Natural killer cell (primary cell): ENCODE data around the gene ERO1A. TPM values are rescaled to one million over a fixed set of nuclear protein-coding genes. Genes with fewer than 3 reads are reported as not detected.
"Not testable (repeated sequence)": the region's sequence is repeated elsewhere in the genome, so short reads cannot be mapped to it uniquely, and the experiment has no call there.

Experiments used
- ATAC-seq, 3 donors: fragments of 150-1000 bp in 2 of 3; fragments of 200-7000 bp in 1 of 3; cut with Tn5 transposase; 1 replicate in 1 of 3; 2 replicates in 2 of 3; pipeline ENCODE4 v1.10.0; 2021; ENCODE audit warnings: mild to moderate bottlenecking in 2 of 3, moderate library complexity in 2 of 3
- DNase-seq, 2 donors: peaks; one replicate each; pipeline versions ENCODE4 v3.0.0 to v3.0.0-alpha.2; 2013 to 2021; ENCODE audit warnings: mixed read lengths in 1 of 2
- H3K27ac ChIP-seq: one replicate; pipeline ENCODE4 v1.5.1; 2013; ENCODE audit warnings: mild to moderate bottlenecking, low read length
- H3K27me3 ChIP-seq: one replicate; pipeline ENCODE4 v1.6.1; 2013; ENCODE audit warnings: low read length; ENCODE audit not compliant: control insufficient read depth, insufficient read depth
- H3K36me3 ChIP-seq: one replicate; pipeline ENCODE4 v1.6.1; 2013; ENCODE audit warnings: low read length; ENCODE audit not compliant: control insufficient read depth, insufficient read depth
- H3K4me1 ChIP-seq: one replicate; pipeline ENCODE4 v1.6.1; 2013; ENCODE audit warnings: low read length; ENCODE audit not compliant: control insufficient read depth, insufficient read depth
- H3K4me3 ChIP-seq: one replicate; pipeline ENCODE4 v1.5.1; 2013; ENCODE audit warnings: low read length
- H3K9me3 ChIP-seq: one replicate; pipeline ENCODE4 v1.6.1; 2013; ENCODE audit warnings: low read length; ENCODE audit not compliant: control insufficient read depth, insufficient read depth
- H3K27ac Mint-ChIP-seq, 2 donors: one replicate each; pipeline ENCODE4 v1.8.0; 2022; ENCODE audit warnings: mild to moderate bottlenecking in 2 of 2, mixed read lengths in 2 of 2, moderate library complexity in 1 of 2
- H3K27me3 Mint-ChIP-seq, 2 donors: one replicate each; pipeline ENCODE4 v1.8.0; 2022; ENCODE audit warnings: low read depth in 2 of 2, mixed read lengths in 2 of 2
- H3K36me3 Mint-ChIP-seq: one replicate; pipeline ENCODE4 v1.8.0; 2022; ENCODE audit warnings: mixed read lengths
- H3K4me1 Mint-ChIP-seq, 2 donors: one replicate each; pipeline ENCODE4 v1.8.0; 2022; ENCODE audit warnings: mixed read lengths in 2 of 2
- H3K4me3 Mint-ChIP-seq: one replicate; pipeline ENCODE4 v1.8.0; 2022; ENCODE audit warnings: mild to moderate bottlenecking, moderate library complexity, mixed read lengths
- H3K9me3 Mint-ChIP-seq, 2 donors: one replicate each; pipeline ENCODE4 v1.8.0; 2022; ENCODE audit warnings: mixed read lengths in 2 of 2
- CTCF ChIP-seq: fragments of 200-600 bp; IDR thresholded peaks from one replicate; pipeline ENCODE4 v1.8.0; 2022; ENCODE audit warnings: antibody characterized with exemption
- WGBS: methylation state at CpG from one replicate; pipeline ENCODE4 v1.1.7; 2013; ENCODE audit warnings: missing lambda C conversion rate; ENCODE audit not compliant: insufficient coverage; 5-methylcytosine and 5-hydroxymethylcytosine counted together
- intact Hi-C: fragments of 100-400 bp; cut with micrococcal nuclease; formaldehyde crosslinking; loops from one replicate; pipeline ENCODE4 v1.14.2; 2022
- total RNA-seq, 4 donors: library from RNA; stranded (reverse); fragments of 120-200 nt in 1 of 4; gene quantifications; one replicate each; pipeline versions ENCODE4 v1.2.3 to v1.2.4, GENCODE V29; 2013 to 2022

ERO1A gene
- total RNA-seq, 3 donors from 2014 or later (not counting 1 experiment from before 2014, with no cell fraction given), result 35.4 to 47.7 (median 42.5) TPM

- intact Hi-C loops, result loop anchor here (1.0 to 10.0 kb wide), 3 partner anchors 12 to 65 kb away; partner anchors contain the start of genes GNPNAT1 and PSMC6
- H3K4me3 Mint-ChIP-seq, result peak within 1 kb of the TSS; percentile 93
- ATAC-seq (peak; percentile 96 to 100 (median 96)), DNase-seq (peak; percentile 96 to 99)
- H3K4me3 ChIP-seq, result peak within 1 kb of the TSS; percentile 98
- H3K9me3 Mint-ChIP-seq, result no peaks in the 10 kb centered on the region
- H3K27me3 ChIP-seq, result no peaks in the 10 kb centered on the region
- peak within 1 kb of the TSS; percentile 67 for H3K27ac ChIP-seq
- peaks cover 22% of the 10 kb centered on the region for H3K36me3 ChIP-seq
- H3K27ac Mint-ChIP-seq, result peak within 1 kb of the TSS; percentile 83 to 93
- peaks cover 12% of the 10 kb centered on the region for H3K4me1 ChIP-seq
- H3K4me1 Mint-ChIP-seq, result peaks cover 27 to 28% of the 10 kb centered on the region in 2 donors
- H3K36me3 Mint-ChIP-seq, result peaks cover 5% of the 10 kb centered on the region
- WGBS, result under 1% methylated on average over 72 of the region's 72 CpGs
- no peaks in the 10 kb centered on the region for H3K9me3 ChIP-seq
- TF ChIP-seq CTCF, result no peak
- no peaks in the 10 kb centered on the region for H3K27me3 Mint-ChIP-seq
Observed at GRCh38 chr14:52729925-52730708, 34.8 kb upstream of the ERO1A start, which contains the start of gene STYX. STYX (plus strand) TSS chr14:52730166; CDS start chr14:52730475, 309 bp downstream.

GRCh38 chr14:52729585-52729924, 34.2 kb upstream of the ERO1A start:
- Mint-ChIP-seq H3K4me3 (peak overlapping the region; percentile 93), H3K27ac (peak overlapping the region; percentile 83 to 93), H3K27me3 (no peaks in the 10 kb centered on the region), H3K9me3 (no peaks in the 10 kb centered on the region), H3K4me1 (peaks cover 24 to 25% of the 10 kb centered on the region in 2 donors), H3K36me3 (peaks cover 5% of the 10 kb centered on the region)
- Histone ChIP-seq H3K4me3 (peak overlapping the region; percentile 41), H3K4me1 (peaks cover 12% of the 10 kb centered on the region), H3K36me3 (peaks cover 27% of the 10 kb centered on the region), H3K27me3 (no peaks in the 10 kb centered on the region), H3K27ac (peak overlapping the region; percentile 54), H3K9me3 (no peaks in the 10 kb centered on the region)
- DNase-seq (no peak), ATAC-seq (no peak)
- intact Hi-C loops, result no loop called here
- WGBS, result 0% methylated on average over 7 of the region's 8 CpGs
- no peak for TF ChIP-seq CTCF

- Histone ChIP-seq H3K36me3 (peaks cover 29% of the 10 kb centered on the region), H3K4me1 (peaks cover 12% of the 10 kb centered on the region)
- ATAC-seq, H3K4me3 Mint-ChIP-seq, H3K27me3 ChIP-seq, H3K9me3 Mint-ChIP-seq, H3K27me3 Mint-ChIP-seq, DNase-seq, H3K4me3 ChIP-seq, H3K9me3 ChIP-seq, H3K27ac ChIP-seq, intact Hi-C loops, H3K36me3 Mint-ChIP-seq: not testable (repeated sequence)
- 94% methylated on average over 14 of the region's 15 CpGs for WGBS
- Mint-ChIP-seq H3K4me1 (peaks cover 19 to 23% of the 10 kb centered on the region in 2 donors), H3K27ac (peak overlapping the region in 1 of 2 donors; percentile 72)
Observed at GRCh38 chr14:52729035-52729434, 33.7 kb upstream of the ERO1A start.

DNA sequence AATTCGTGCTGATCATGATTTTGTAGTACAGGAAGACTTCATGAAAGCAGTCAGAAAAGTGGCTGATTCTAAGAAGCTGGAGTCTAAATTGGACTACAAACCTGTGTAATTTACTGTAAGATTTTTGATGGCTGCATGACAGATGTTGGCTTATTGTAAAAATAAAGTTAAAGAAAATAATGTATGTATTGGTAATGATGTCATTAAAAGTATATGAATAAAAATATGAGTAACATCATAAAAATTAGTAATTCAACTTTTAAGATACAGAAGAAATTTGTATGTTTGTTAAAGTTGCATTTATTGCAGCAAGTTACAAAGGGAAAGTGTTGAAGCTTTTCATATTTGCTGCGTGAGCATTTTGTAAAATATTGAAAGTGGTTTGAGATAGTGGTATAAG, 32.2 kb upstream of the ERO1A start:
- H3K27me3 ChIP-seq, H3K27ac Mint-ChIP-seq, DNase-seq, H3K27ac ChIP-seq, H3K4me3 ChIP-seq, H3K9me3 Mint-ChIP-seq, H3K9me3 ChIP-seq, H3K4me3 Mint-ChIP-seq, ATAC-seq, intact Hi-C loops, H3K27me3 Mint-ChIP-seq: not testable (repeated sequence)
- H3K4me1 Mint-ChIP-seq, result peaks cover 15 to 16% of the 10 kb centered on the region in 2 donors
- H3K36me3 Mint-ChIP-seq, result peaks cover 11% of the 10 kb centered on the region
- Histone ChIP-seq H3K4me1 (peaks cover 12% of the 10 kb centered on the region), H3K36me3 (peaks cover 37% of the 10 kb centered on the region)
- WGBS, result 97% methylated on average over 1 of the region's 2 CpGs
